ENCODE data around the gene MYO10. TPM values are rescaled to one million over a fixed set of nuclear protein-coding genes. Genes with fewer than 3 reads are reported as not detected.

Gene MYO10
- total RNA-seq, 1 experiment from 2014 or later = 89.8 TPM

- no peak overlapping the region for H3K27ac Mint-ChIP-seq
- CTCF ChIA-PET = interaction anchor here (0.6 to 1.6 kb wide), 2 partner anchors 167 to 251 kb away, joined by 3 to 6 read pairs; no protein-coding TSS in a partner anchor
These were observed 29.5 kb upstream of the MYO10 start for GRCh38 chr5:16965581-16965980.

More at GRCh38 chr5:16965581-16965980, 29.5 kb upstream of the MYO10 start:
- TF ChIP-seq SOX15 (CRISPR knock-in tag; IDR thresholded peaks at IDR 0.05) = no peak
- no peak for TF ChIP-seq ZNF121 (CRISPR knock-in tag; IDR thresholded peaks at IDR 0.05)
- no peak for TF ChIP-seq RORB (CRISPR knock-in tag; IDR thresholded peaks at IDR 0.05)
- no peak for TF ChIP-seq ZNF263 (CRISPR knock-in tag; IDR thresholded peaks at IDR 0.05; ENCODE audit: low read depth)
- no peak for TF ChIP-seq GTF2I (CRISPR knock-in tag; conservative IDR thresholded peaks at IDR 0.05)
- TF ChIP-seq SMAD4 (CRISPR knock-in tag; IDR thresholded peaks at IDR 0.05) = no peak
- no peak for TF ChIP-seq ZSCAN18 (CRISPR knock-in tag; IDR thresholded peaks at IDR 0.05)
- no peak for TF ChIP-seq NR2C2 (CRISPR knock-in tag; IDR thresholded peaks at IDR 0.05)
- TF ChIP-seq HMGXB4 (CRISPR knock-in tag; IDR thresholded peaks at IDR 0.05) = no peak
- TF ChIP-seq FOXJ3 (CRISPR knock-in tag; IDR thresholded peaks at IDR 0.05; ENCODE audit: borderline replicate concordance) = no peak
- no peak for TF ChIP-seq GABPB1 (CRISPR knock-in tag; IDR thresholded peaks at IDR 0.05)
- no peak for TF ChIP-seq ZNF532 (CRISPR knock-in tag; IDR thresholded peaks at IDR 0.05; ENCODE audit: borderline replicate concordance)
- TF ChIP-seq ETV6 (CRISPR knock-in tag; IDR thresholded peaks at IDR 0.05) = no peak
- TF ChIP-seq USF1 (CRISPR knock-in tag; IDR thresholded peaks at IDR 0.05) = no peak
- TF ChIP-seq ZNF138 (CRISPR knock-in tag; conservative IDR thresholded peaks at IDR 0.05) = no peak
- TF ChIP-seq CTCF (IDR thresholded peaks at IDR 0.05) = no peak
- no peak for TF ChIP-seq E2F1 (CRISPR knock-in tag; IDR thresholded peaks at IDR 0.05)
- no peak for TF ChIP-seq MXD4 (CRISPR knock-in tag; IDR thresholded peaks at IDR 0.05; ENCODE audit: borderline replicate concordance)
- TF ChIP-seq ZNF425 (CRISPR knock-in tag; conservative IDR thresholded peaks at IDR 0.05) = no peak
- peaks cover 9% of the 10 kb centered on the region for H3K4me1 Mint-ChIP-seq
- no peaks in the 10 kb centered on the region for H3K27me3 Mint-ChIP-seq (ENCODE audit: low read depth)
- ATAC-seq = no peak
- DNase-seq (ENCODE audit: low spot score) = no peak
- H3K9me3 Mint-ChIP-seq = no peaks in the 10 kb centered on the region
- H3K36me3 Mint-ChIP-seq = no peaks in the 10 kb centered on the region
- POLR2A ChIA-PET = no interaction called here
- no peak overlapping the region for H3K4me3 Mint-ChIP-seq
